GM19043 (cell line): ENCODE measurements around the gene LHPP.
"Not testable (repeated sequence)": the region's sequence is repeated elsewhere in the genome, so short reads cannot be mapped to it uniquely, and the experiment has no call there.

Experiments
- ATAC-seq: cut with Tn5 transposase; IDR thresholded peaks from one replicate; pipeline ENCODE4 v1.9.1; 2021; ENCODE audit warnings: low read depth; ENCODE audit not compliant: unreplicated experiment

LHPP gene

DNA sequence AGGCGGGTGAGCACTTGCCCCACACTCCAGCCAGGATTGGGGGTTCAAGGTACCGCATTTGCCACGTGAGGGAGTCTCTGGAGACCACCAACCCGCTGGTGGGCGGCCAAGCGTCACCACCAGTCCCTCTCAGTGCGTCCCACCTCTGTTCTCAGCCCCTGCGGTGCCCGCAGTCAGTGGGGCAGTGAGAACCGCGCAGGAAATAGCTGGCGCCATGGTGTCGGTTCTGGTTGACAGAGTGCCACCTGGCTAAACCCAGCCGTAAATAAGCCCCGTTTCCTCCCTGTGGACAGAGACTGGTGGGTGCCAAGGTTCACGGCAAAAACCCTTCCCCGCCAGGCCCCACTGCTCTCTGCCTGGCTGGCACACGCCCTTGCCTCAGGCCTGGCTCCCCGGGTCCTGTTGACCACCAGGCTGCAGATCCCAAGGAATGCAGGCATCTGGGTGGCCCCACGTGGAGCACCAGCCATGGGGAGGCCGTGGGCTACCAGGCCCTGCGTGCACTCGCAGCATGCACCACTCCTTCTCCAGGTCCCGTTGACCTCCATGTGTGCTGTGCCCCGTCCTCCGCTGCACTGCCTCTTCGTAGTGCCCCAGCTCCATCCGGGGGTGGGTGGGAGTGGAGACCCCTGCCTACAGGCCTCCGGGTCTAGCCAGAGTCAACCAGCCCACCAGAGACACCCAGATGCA, 140.0 kb downstream of the LHPP start:
- ATAC-seq: peak; percentile 51

DNA sequence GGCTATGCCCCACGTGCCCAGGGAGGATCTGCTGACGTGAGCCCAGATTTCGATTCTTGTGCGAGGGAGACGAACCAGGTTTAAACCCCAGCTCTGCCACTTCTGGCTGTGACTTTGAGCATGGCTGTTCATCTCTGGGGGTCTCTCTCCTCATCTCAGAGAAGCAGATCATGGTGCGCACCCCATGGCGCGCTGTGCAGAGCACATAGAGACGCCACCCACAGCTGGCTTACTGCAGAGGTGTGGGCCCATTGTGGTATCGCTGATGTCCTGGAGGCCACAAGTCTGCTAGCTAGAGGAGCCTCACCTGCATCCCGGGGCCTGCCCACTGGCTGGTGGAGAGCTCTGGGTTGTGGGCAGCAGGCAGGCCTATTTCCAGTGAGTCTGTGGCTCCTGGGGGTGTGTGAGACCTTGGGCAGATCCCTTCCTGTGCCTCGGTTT, 140.5 kb downstream of the LHPP start:
- ATAC-seq: no peak

DNA sequence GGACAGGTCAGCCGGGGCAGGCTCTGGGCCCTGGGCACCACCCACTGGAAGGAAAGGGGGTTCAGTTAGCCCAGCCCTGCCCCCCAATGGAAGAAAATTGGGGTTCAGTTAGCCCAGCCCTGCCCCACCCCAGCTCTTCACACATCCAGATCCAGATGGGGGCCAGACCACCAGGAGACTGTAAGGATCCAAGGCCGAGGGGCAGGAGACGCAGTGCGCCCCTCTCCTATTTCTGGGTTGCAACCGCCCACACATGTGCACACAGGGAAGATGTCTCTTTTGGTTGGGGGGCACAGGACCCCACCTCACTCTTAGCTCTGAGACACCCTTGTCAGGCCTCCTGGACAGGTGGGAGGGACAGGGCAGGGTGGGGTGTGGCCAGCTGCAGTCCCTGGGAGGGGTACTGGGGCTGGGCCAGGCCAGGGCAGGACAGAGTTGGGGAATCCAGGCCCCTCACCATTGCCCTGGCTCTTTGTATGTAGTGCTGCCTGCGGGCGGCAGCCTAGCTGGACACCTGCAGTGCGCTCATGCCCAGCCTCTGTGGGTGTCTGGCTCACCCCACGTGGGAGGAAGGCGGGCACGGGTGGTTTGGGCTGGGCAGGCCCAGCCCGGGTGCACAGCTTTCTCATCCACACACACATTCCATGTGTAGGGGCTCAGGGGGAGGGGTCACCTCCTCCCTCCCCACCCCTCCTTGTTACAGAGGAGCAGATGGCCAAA, 141.2 kb downstream of the LHPP start:
- no peak for ATAC-seq

DNA sequence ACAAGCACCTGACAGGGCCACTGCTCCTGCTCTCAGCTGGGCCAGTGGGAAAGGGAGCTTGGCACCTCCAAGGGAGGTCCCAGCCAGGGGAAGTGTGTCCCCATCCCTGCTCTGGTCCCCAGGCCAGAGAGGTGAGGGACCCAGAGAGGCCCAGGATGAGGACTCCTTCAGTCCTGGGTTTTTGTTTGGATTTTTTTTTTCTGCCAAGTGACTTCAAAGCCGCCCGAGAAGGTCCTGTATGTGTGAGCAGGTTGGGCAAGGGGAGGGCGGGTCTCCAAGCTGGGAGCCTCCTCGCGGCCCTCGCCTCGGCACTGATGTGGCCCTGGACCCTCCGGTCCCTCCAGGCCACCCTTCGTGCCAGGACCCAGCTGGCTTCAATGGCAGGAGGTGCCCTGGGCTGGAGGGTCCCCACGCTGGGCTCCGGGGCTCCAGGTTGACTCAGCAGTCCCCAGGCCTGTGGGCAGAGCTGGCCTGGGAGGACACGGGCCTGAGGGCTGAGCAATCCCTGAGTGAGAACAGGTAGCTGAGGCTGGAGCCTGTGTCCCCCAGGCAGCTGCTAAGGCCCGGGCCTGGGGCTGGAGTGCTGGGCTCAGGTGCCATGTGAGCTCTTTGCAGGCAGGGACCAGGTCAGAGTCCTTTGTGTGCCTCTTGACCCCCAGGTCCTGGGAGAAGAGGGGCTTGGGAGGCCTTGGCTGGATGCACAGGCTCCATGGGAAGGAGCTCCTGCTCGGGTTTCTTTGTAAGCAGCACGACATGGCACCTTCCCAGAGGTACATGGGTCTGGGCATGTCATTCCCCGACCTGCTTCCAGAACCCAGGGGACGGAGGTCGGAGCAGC, 142.0 kb downstream of the LHPP start:
- ATAC-seq: no peak

DNA sequence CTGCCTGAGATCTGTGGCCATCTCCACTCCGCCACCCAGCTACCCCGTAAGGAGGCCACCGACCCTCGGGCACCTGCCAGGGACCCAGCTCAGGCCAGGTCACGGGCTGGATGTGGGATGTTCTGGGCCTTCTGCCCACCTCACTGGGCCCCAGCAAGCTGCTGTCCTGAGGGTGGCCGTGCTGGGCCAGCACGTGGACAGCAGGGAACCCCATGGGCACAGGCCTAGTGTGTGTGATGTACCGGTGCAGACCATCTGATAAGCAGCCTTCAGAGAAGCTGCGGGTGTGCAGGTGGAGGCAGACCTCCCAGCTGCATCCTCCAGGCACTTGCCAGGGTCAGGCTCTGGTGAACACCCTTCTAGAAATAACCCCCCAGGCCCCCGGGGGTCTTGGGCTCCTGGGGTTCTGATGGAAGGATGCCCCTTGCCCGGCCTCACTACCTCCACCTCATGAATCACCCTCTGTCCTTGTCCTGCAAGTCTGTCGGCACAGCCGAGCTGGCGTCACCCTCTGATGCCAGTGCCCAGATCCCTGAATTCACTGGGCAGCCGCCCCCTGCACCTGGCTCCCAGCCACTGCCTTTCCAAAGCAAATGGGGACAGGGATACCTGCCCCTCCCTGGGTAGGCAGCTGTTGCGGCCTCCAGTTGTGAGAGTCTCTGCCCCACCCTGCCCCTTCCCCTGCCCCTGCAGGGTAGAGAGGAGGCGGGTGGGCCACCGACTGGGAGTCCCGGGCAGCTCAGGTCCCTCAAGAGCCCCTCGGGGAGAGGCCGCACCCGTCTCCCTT, 142.8 kb downstream of the LHPP start:
- ATAC-seq: no peak

DNA sequence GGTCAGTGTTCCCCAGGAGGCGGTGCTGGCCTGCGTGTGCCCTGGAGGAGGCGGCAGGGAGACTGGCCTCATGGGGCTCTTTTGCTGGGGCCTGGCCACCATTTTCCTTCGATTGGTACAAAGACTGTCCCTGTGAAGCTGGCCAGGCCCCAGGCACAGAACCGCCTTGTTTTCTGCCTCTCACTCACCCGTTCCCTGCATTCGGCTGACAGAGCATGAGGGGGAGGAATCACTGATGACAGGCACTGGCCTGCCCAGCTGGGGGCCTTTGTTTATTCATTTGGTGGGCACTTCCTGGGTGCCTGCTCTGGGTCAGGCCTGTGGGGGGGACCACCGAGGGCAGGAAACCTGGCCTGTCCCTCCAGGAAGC, 143.4 kb downstream of the LHPP start:
- no peak for ATAC-seq

DNA sequence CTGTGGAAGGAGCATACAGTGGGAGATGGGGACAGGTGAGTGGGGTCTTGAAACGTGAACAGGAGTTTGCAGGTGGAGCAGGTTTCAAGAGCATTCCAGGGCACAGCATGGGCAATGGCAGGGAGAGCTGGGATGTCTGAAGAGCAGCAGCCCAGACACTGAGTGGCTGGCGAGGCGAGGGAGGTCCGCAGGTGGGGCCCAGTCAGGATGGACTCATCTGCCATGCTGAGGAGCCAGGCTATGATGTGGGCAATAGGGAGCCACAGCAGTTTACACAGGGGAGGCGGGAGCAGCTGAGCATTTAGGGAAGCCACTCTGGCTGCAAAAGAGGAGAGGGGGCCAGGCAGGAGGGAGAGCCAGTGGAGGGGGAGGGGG, 143.8 kb downstream of the LHPP start:
- ATAC-seq: no peak

DNA sequence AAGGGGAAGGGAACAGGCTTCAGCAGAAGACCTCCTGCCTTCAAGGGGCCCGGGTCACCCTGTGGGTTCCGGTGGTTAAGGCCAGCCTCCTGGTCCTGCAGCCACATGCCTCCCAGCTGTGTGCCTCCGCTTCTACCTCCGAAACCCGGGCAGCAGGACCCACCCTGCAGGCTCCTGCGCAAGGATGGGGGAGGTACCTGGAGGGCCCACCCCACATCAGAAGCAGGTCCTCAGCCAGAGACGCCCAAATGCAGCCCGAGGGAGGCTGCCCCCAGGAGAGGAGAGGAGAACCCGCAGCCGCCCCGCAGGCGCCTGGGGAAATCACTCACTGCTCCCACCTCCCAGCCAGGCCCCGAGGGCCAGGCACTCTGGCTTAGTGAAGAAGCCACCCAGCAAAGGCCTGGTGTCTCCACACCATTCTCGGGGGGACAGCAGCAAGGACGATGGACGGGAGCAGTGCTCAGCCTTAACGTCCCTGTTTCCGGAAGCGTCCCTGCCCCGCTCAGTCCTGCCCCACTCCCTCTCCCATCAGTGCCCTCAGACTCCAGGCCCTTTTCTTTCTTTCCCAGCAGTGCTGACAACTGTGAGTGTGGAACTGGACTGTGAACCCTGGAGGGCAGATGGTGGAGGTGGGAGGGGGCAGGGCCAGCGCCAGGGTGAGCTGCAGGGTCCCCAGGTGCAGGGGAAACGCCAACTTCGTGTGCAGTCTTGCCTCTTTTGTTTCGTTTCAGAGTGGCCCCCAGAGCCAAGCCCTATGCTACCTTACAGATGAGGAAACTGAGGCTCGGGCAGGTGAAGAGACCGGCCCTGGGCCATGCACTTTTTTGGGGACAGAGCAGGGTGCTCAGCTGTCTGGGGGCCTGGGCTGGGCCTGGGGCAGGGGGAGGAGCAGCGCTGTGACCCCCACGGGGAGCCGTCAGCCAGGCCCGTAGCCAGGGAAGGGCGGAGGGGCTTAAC, 144.5 kb downstream of the LHPP start:
- no peak for ATAC-seq

DNA sequence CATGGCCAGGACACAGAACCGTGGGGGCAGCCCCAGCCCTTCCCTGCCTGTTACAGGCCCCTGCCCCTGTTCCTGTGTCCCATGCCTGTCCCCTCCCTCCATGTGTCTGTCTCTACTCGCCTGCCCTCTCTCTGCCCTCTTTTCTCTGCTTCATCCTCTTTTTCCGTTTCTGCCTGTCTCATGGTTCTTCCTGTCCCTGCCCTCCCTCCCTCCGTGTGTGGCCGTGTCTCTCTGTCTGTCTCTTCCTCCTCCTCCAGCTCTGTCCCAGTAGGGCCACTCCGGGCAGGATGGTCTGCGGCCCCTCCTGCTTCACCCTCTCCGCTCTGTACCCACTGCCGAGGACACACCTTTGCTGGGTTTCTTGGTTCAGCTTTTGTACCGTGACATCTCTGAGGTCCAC, 145.2 kb downstream of the LHPP start:
- ATAC-seq: no peak

DNA sequence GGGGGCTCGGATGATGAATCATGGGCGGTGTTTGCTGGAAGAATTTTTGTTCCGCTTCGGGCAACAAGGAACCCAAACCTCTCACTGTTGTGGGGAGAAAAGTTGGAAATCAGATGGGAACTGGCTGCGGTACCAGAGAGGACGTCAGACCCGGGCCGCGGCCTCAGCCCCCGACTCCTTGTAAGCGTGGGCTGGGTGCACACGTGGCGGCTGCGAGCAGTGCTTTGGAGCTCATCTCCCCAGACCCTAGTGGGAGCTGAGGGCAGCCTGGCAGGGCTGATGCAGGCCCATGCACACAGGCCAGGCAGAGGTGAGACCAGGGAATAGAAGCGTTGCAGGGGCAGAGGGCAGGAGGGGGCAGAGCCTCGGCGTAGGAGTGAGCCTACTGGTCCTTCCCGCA, 146.1 kb downstream of the LHPP start:
- ATAC-seq: no peak

DNA sequence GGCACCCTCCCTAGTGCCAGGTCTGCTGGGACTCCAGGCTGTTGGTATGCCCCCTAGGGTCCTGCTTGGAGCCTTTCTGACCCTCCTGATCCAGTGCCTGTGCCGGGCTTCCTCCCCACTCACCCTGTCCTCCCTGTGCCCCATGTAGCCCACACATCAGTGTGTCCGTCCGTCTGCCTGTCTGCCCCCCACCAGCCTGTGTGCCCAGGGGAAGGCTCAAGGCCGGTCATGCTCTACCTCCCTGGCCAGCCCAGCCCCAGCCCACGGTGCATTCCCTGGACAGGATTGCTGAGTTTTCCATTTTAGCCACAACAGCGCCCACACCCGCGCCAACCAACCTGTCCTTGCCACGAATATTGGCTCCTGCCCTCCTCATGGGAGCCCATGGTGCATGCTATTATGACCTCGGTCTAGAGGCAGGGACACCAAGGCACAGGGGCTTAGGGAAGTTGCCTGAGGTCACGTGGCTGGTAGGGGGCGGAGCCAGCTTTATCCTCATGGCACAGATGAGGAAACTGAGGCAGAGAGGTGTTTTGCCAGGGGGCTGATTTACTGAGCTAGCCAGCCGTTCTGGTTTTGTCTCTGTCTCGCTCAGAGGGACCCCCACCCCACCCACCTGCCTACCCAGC, 146.6 kb downstream of the LHPP start:
- no peak for ATAC-seq

DNA sequence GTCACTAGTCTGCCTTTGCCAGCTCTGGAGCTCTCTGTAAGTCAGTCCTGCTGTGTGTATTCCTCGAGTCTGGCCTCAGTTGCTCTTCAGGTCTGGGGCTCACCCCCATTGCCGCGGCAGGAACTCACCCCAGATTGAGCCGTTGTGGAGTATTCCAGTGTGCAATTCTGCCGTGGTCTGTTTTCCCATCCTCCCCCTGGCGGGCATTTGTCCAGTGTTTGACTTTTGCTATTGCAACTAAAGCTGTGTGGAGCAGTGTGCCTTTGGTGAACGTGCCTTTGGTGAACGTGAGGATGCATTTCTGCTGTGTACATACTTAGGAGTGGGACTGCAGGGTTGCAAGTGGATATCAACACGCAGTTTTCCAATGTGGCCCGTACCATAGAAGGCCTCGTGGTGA, 148.1 kb downstream of the LHPP start:
- ATAC-seq: no peak

DNA sequence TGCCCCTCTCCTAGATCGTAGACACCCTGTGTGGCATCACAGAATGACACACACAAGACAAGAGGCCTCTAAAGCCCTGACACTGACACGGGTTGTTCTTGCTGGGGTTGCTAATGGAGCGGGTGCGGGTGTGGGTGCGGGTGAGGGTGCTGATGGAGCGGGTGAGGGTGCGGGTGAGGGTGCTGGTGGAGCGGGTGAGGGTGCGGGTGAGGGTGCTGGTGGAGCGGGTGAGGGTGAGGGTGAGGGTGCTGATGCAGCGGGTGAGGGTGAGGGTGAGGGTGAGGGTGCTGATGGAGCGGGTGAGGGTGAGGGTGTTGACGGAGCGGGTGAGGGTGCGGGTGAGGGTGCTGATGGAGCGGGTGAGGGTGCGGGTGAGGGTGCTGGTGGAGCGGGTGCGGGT, 148.6 kb downstream of the LHPP start:
- not testable (repeated sequence) for ATAC-seq

DNA sequence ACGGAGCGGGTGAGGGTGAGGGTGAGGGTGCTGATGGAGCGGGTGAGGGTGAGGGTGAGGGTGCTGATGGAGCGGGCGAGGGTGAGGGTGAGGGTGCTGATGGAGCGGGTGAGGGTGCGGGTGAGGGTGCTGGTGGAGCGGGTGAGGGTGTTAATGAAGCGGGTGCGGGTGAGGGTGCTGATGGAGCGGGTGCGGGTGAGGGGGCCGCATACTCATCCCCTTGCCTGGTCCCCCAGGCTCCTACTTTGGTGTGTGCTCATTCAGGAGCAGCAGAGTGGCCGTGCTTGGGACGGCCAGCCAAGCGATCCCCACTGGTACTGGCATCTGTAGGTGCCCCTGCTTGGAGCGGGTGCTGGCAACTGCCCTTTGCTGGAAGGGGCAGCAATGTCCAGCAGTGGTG, 149.2 kb downstream of the LHPP start:
- not testable (repeated sequence) for ATAC-seq

DNA sequence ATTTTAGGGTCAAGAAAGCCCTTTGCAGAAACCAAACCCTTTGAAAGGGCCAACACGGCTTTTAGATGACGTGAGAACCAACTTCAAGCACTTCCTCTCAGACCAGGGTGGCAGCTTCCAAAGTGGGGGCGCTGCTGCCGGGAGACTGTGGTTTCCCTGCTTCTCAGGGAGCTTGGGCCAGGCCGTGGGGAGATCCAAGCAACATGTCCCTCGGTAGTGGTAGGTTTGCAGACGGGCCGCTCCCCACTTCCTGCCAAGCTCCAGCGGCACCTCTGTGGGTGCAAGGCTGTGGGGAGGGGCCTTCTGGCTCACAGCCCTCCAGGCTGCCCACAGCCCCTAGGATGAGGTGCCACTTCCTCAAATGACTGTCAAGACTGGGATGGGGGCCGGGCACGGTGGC, 150.1 kb downstream of the LHPP start:
- no peak for ATAC-seq

DNA sequence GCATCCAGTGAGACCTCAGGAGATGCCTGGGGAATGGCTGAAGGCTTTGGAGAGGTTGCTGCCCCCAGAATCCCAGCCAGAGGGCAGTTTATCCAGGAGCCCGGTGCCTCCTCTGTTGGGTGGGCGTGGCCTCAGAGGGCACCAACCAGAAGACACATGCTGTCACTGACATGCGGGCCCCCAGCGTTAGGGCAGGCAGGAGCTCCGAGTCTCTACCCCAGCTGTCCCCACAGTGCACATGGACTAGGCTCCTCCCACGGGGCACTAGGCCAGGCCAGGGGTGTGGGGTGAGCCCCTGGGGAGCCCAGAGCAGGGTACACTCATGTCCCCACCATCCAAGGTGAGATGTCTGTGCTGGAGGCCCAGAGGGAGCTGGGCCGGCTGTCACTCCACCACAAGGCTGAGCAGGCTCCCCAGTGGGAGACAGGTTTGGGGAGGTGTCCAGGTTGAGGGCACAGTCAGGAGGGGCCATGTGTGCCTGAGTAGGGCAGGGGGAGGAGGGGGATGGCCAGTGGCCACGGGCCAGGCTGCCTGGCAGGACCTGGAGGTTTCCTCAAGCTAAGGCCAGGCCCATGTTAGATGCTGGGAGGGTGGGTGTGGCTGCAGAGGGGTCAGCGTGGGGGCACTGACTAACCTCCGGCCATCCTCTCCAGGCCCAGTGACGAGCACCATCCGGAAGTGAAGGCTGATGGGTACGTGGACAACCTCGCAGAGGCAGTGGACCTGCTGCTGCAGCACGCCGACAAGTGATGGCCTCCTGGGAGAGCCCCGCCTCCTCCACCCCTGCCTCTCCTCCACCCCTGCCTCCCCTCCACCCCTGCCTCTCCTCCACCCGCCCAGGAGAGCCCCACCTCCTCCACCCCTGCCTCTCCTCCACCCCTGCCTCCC, 151.2 kb downstream of the LHPP start:
- no peak for ATAC-seq

DNA sequence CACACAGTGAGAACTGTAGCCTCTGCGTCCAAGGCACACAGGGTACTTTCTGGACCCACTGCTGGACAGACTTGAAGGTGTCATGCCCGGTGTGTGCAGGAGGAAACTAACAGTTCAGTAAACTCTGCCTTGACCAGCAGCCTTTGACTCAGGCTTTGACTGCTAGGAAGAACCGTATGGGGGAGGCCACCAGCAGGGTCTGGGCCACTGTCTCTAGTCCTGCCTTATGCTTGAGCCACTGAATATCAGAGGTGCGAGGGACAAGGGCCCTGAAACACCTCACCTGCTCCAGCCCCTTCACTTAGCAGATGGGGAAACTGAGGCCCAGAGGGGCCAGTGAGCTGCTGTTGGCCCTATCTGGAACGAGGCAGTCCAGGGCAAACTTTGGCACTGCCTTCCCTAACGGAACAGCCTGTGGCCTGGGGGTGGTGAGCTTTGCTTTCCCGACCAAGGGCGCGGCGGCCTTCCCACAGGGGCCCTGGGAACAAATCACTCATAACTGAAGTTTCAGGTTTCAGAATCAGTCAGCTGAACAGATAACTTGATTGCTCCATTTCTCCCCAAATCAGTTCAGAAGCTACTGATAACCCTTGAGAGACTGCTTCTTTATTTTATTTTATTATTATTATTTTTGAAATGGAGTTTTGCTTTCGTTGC, 152.5 kb downstream of the LHPP start:
- peak; percentile 50 for ATAC-seq

DNA sequence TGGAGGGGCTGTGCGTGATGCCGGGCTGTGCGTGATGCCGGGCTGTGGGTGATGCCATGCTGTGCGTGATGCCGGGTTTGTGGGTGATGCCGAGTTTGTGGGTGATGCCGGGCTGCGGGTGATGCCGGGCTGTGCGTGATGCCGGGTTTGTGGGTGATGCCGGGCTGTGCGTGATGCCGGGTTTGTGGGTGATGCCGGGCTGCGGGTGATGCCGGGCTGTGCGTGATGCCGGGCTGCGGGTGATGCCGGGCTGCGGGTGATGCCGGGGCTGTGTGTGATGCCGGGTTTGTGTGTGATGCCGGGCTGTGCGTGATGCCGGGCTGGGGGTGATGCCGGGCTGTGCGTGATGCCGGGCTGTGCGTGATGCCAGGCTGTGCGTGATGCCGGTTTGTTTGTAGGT, 153.6 kb downstream of the LHPP start:
- ATAC-seq: no peak
